SK-N-MC (cell line): ENCODE measurements around the gene TRMT112.

Source experiments
- EZH2 ChIP-seq: fragments of 200-600 bp; sonication (generic); IDR thresholded peaks from one replicate; pipeline ENCODE4 v1.6.1; 2017; ENCODE audit warnings: antibody characterized with exemption
- POLR2AphosphoS5 ChIP-seq: IDR thresholded peaks from 2 replicates; pipeline ENCODE4 v1.6.1; 2012; ENCODE audit warnings: mild to moderate bottlenecking, low read depth, low read length, borderline replicate concordance

GRCh38 chr11:64358536-64358906 lies 41.2 kb upstream of the TRMT112 start:
- TF ChIP-seq EZH2 (no peak), POLR2AphosphoS5 (no peak)
